Smooth muscle cell (in vitro differentiated cells): ENCODE measurements around the gene GOSR2. TPM values are rescaled to one million over a fixed set of nuclear protein-coding genes. Genes with fewer than 3 reads are reported as not detected.
A peak's percentile ranks its signal among the peaks of the same experiment; 100 is the strongest.

ENCODE experiments used
- DNase-seq: peaks from one replicate; lab custom pipeline; 2025; ENCODE audit not compliant: unreplicated experiment; lab: John Stamatoyannopoulos, UW
- H2AFZ ChIP-seq: fragments of 200-600 bp; sonication (generic); 2 replicates; pipeline ENCODE4 v1.6.0; 2016; ENCODE audit warnings: antibody characterized with exemption, low read depth, mild to moderate bottlenecking
- H3F3A ChIP-seq: fragments of 200-600 bp; sonication (generic); 2 replicates; pipeline ENCODE4 v1.6.0; 2017; ENCODE audit warnings: antibody characterized with exemption, low read depth
- H3K27ac ChIP-seq: fragments of 200-600 bp; sonication (generic); 2 replicates; pipeline ENCODE4 v1.5.1; 2016; ENCODE audit warnings: low read depth, mild to moderate bottlenecking
- H3K27me3 ChIP-seq: fragments of 200-600 bp; sonication (generic); 2 replicates; pipeline ENCODE4 v1.6.1; 2016; ENCODE audit warnings: low read depth, mild to moderate bottlenecking
- H3K36me3 ChIP-seq: fragments of 200-600 bp; sonication (generic); 2 replicates; pipeline ENCODE4 v1.5.1; 2016; ENCODE audit warnings: low read depth
- H3K4me1 ChIP-seq: fragments of 200-600 bp; sonication (generic); 2 replicates; pipeline ENCODE4 v1.5.1; 2016; ENCODE audit warnings: low read depth
- H3K4me2 ChIP-seq: fragments of 200-600 bp; sonication (generic); 2 replicates; pipeline ENCODE4 v1.6.0; 2016; ENCODE audit warnings: mild to moderate bottlenecking
- H3K4me3 ChIP-seq: fragments of 200-600 bp; sonication (generic); 2 replicates; pipeline ENCODE4 v1.5.1; 2016; ENCODE audit warnings: mild to moderate bottlenecking
- H3K79me2 ChIP-seq: fragments of 200-600 bp; sonication (generic); 2 replicates; pipeline ENCODE4 v1.6.0; 2016; ENCODE audit warnings: low read depth, mild to moderate bottlenecking
- H3K9ac ChIP-seq: fragments of 200-600 bp; sonication (generic); 2 replicates; pipeline ENCODE4 v1.6.0; 2016; ENCODE audit warnings: low read depth
- H3K9me3 ChIP-seq: fragments of 200-600 bp; sonication (generic); replicated peaks from 2 replicates; pipeline ENCODE4 v1.5.1; 2016; ENCODE audit warnings: low read depth
- H4K20me1 ChIP-seq: fragments of 200-600 bp; sonication (generic); 2 replicates; pipeline ENCODE4 v1.6.0; 2016; ENCODE audit warnings: low read depth
- WGBS: methylation state at CpG from one replicate; pipeline ENCODE4 v1.1.7; 2016; ENCODE audit warnings: low lambda C conversion rate; 5-methylcytosine and 5-hydroxymethylcytosine counted together
- polyA plus RNA-seq: library from polyadenylated mRNA; unstranded; fragments of >200 nt; fragmentation: Nextera tagmentation; extraction: Ambion mirVana; gene quantifications from 2 replicates; pipeline ENCODE4 v1.2.1, GENCODE V29; 2016
- total RNA-seq: library from RNA; depleted of rRNA; stranded (reverse); fragments of >200 nt; gene quantifications from 2 replicates; pipeline ENCODE4 v1.2.3, GENCODE V29; 2014
- TF ChIP-seq, protein P1 (sequence below): fragments of 200-600 bp; sonication (generic); IDR thresholded peaks from 2 replicates; pipeline ENCODE4 v1.5.1; 2017; ENCODE audit warnings: borderline replicate concordance, mild to moderate bottlenecking, antibody characterized with exemption; ENCODE audit not compliant: insufficient read depth, poor library complexity, severe bottlenecking

GOSR2 gene
- total and polyA plus RNA-seq, 2 experiments from 2014 or later = 38.0 to 64.5 TPM

- Histone ChIP-seq H3K4me2 (peak overlapping the region; percentile 62), H2AFZ (no peak overlapping the region), H3K36me3 (peaks cover 11% of the 10 kb centered on the region), H3F3A (peaks cover 6% of the 10 kb centered on the region), H3K9me3 (no peaks in the 10 kb centered on the region), H3K4me3 (no peak overlapping the region), H3K9ac (peak overlapping the region; percentile 77), H3K27me3 (no peaks in the 10 kb centered on the region), H4K20me1 (peaks cover 90% of the 10 kb centered on the region), H3K27ac (peak overlapping the region; percentile 86), H3K79me2 (peaks cover 73% of the 10 kb centered on the region), H3K4me1 (peaks cover 8% of the 10 kb centered on the region)
- TF ChIP-seq, protein P1, sequence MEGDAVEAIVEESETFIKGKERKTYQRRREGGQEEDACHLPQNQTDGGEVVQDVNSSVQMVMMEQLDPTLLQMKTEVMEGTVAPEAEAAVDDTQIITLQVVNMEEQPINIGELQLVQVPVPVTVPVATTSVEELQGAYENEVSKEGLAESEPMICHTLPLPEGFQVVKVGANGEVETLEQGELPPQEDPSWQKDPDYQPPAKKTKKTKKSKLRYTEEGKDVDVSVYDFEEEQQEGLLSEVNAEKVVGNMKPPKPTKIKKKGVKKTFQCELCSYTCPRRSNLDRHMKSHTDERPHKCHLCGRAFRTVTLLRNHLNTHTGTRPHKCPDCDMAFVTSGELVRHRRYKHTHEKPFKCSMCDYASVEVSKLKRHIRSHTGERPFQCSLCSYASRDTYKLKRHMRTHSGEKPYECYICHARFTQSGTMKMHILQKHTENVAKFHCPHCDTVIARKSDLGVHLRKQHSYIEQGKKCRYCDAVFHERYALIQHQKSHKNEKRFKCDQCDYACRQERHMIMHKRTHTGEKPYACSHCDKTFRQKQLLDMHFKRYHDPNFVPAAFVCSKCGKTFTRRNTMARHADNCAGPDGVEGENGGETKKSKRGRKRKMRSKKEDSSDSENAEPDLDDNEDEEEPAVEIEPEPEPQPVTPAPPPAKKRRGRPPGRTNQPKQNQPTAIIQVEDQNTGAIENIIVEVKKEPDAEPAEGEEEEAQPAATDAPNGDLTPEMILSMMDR = no peak
- DNase-seq = no peak
- WGBS = 54% methylated on average over 10 of the region's 10 CpGs
These were observed 5.7 kb downstream of the GOSR2 start for GRCh38 chr17:46928467-46929261.

DNA sequence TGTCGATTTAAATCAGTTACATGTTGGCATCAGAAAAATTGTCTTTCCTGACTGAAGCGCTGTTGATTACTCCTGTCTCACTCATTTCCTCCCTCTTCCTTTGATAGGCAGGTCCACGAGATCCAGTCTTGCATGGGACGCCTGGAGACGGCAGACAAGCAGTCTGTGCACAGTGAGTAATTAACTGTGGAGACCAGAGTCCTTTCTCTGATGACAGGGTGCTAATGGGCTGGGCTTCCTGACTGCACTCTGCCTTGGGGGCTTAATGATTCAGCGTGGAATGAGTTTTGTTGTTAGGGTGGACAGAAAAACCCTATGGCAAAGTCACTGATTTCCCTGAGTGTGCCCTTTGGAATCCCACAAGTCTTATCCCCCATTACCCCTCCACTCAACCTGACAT is 6.5 kb downstream of the GOSR2 start:
- Histone ChIP-seq H3K9me3 (no peaks in the 10 kb centered on the region), H2AFZ (no peak overlapping the region), H3K4me3 (no peak overlapping the region), H3K27ac (peak overlapping the region; percentile 86), H3K9ac (peak overlapping the region; percentile 77), H3K4me2 (peak overlapping the region; percentile 62), H3K27me3 (no peaks in the 10 kb centered on the region), H3F3A (peaks cover 6% of the 10 kb centered on the region), H4K20me1 (peaks cover 88% of the 10 kb centered on the region), H3K4me1 (peaks cover under 1% of the 10 kb centered on the region), H3K36me3 (peaks cover 11% of the 10 kb centered on the region), H3K79me2 (peaks cover 67% of the 10 kb centered on the region)
- WGBS = 8% methylated on average over 6 of the region's 6 CpGs
- TF ChIP-seq, protein P1 = no peak
- DNase-seq = no peak

DNA sequence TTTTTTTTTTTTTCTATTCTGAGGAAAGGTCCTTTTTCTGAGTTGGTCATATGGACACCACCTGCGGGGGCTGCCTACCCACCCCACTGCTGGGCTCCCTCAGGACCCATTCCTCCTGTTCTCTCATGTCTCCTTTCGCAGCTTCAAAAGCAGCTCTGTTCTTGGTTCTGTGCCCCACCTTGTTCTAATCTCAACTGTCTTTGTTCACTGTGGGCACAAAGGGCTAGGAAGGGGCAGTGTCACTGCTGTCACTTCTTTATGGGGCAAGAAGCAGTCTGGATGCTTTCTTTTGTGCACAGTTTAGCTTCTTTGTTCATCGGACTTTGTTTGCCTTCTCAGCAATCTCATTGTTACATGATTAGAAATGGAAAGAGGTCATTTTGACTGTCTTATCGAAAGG is 7.1 kb downstream of the GOSR2 start:
- no peaks in the 10 kb centered on the region for H3K9me3 ChIP-seq
- peaks cover 88% of the 10 kb centered on the region for H4K20me1 ChIP-seq
- peak overlapping the region; percentile 86 for H3K27ac ChIP-seq
- H3K9ac ChIP-seq = peak overlapping the region; percentile 45
- peaks cover 6% of the 10 kb centered on the region for H3F3A ChIP-seq
- peaks cover 60% of the 10 kb centered on the region for H3K79me2 ChIP-seq
- no peak for DNase-seq
- H3K4me1 ChIP-seq = no peaks in the 10 kb centered on the region
- WGBS = 80% methylated on average over 4 of the region's 4 CpGs
- no peak overlapping the region for H3K4me3 ChIP-seq
- no peak overlapping the region for H3K4me2 ChIP-seq
- peaks cover 15% of the 10 kb centered on the region for H3K36me3 ChIP-seq
- no peaks in the 10 kb centered on the region for H3K27me3 ChIP-seq
- H2AFZ ChIP-seq = no peak overlapping the region
- TF ChIP-seq, protein P1 = no peak
